Spleen (tissue), 11 donors: ENCODE results near the gene RINL. TPM values are rescaled to one million over a fixed set of nuclear protein-coding genes. Genes with fewer than 3 reads are reported as not detected.
A peak's percentile ranks its signal among the peaks of the same experiment; 100 is the strongest.

Source experiments
- DNase-seq: peaks from one replicate; pipeline ENCODE4 v3.0.0-alpha.2; 2020
- H3K27ac ChIP-seq, 8 donors: fragments of 200-600 bp; sonication (generic) in 7 of 8; 1 replicate in 4 of 8; 2 replicates in 4 of 8; pipeline versions ENCODE4 v1.5.0 to v1.8.0; 2016 to 2021; ENCODE audit warnings: inconsistent platforms in 4 of 8, mild to moderate bottlenecking in 4 of 8, moderate library complexity in 1 of 8
- H3K27me3 ChIP-seq, 7 donors: fragments of 200-600 bp; sonication (generic) in 6 of 7; replicated peaks in 1 of 7; 1 replicate in 4 of 7; 2 replicates in 3 of 7; pipeline versions ENCODE4 v1.5.0 to v1.8.0; 2016 to 2021; ENCODE audit warnings: inconsistent platforms in 3 of 7, mild to moderate bottlenecking in 1 of 7
- H3K36me3 ChIP-seq, 6 donors: fragments of 200-600 bp; sonication (generic) in 5 of 6; 1 replicate in 4 of 6; 2 replicates in 2 of 6; pipeline versions ENCODE4 v1.5.0 to v1.8.0; 2016 to 2021; ENCODE audit warnings: inconsistent platforms in 2 of 6
- H3K4me1 ChIP-seq, 6 donors: fragments of 200-600 bp; sonication (generic) in 5 of 6; 1 replicate in 3 of 6; 2 replicates in 3 of 6; pipeline versions ENCODE4 v1.5.0 to v1.8.0; 2016 to 2021; ENCODE audit warnings: inconsistent platforms in 3 of 6
- H3K4me3 ChIP-seq, 8 donors: fragments of 200-600 bp; sonication (generic) in 7 of 8; 1 replicate in 4 of 8; 2 replicates in 4 of 8; pipeline versions ENCODE4 v1.5.0 to v1.8.0; 2016 to 2021; ENCODE audit warnings: inconsistent platforms in 4 of 8, mild to moderate bottlenecking in 4 of 8, moderate library complexity in 2 of 8
- H3K9me3 ChIP-seq, 8 donors: fragments of 200-600 bp; sonication (generic) in 7 of 8; 1 replicate in 4 of 8; 2 replicates in 4 of 8; pipeline versions ENCODE4 v1.5.0 to v1.8.0; 2016 to 2021; ENCODE audit warnings: inconsistent platforms in 4 of 8
- POLR2A ChIP-seq, 3 donors: fragments of 450-650 bp; IDR thresholded peaks; one replicate each; pipeline ENCODE4 v1.5.1; 2017; ENCODE audit warnings: antibody characterized with exemption in 3 of 3, mild to moderate bottlenecking in 1 of 3
- POLR2AphosphoS5 ChIP-seq, 3 donors: sonication (generic); formaldehyde crosslinking; IDR thresholded peaks; one replicate each; pipeline ENCODE4 v1.5.1; 2017; ENCODE audit warnings: antibody characterized with exemption in 3 of 3
- WGBS, 5 donors: extraction: QIAGEN DNeasy Blood & Tissue Kit in 3 of 5; methylation state at CpG; one replicate each; pipeline versions ENCODE4 v1.1.5 to v1.1.7; 2013 to 2018; 5-methylcytosine and 5-hydroxymethylcytosine counted together
- intact Hi-C: fragments of 100-400 bp; cut with DNase I; formaldehyde crosslinking; loops from one replicate; pipeline ENCODE4 v1.15.0; 2023; ENCODE audit warnings: low total_unique reads
- polyA plus RNA-seq, 3 donors: library from polyadenylated mRNA; stranded (reverse); fragments of 200-250 nt; gene quantifications; one replicate each; pipeline ENCODE4 v1.2.1, GENCODE V29; 2013
- total RNA-seq, 7 donors: library from RNA; depleted of rRNA in 3 of 7; stranded (reverse); fragments of >200 nt in 3 of 7; fragmentation: NEBNext Ultra II Directional in 4 of 7; extraction: Animal tissue kit (Norgen Biotek cat#: 25700) in 4 of 7; gene quantifications; one replicate each; pipeline versions ENCODE4 v1.1.0 to v1.2.1, GENCODE V29; 2016 to 2021
- TF ChIP-seq, protein P1 (sequence below), 11 experiments: fragments of 200-600 bp in 7 of 11; fragments of 450-650 bp in 4 of 11; sonication (generic) in 4 of 11; IDR thresholded peaks in 8 of 11; conservative IDR thresholded peaks in 3 of 11; 1 replicate in 7 of 11; 2 replicates in 4 of 11; pipeline versions ENCODE4 v1.4.0 to v1.8.0; 2016 to 2021; ENCODE audit warnings: antibody characterized with exemption in 11 of 11, inconsistent platforms in 4 of 11, mild to moderate bottlenecking in 1 of 11
- donor health status: healthy with polysubstance abuse.
- donor health status: DM: no; HTN: no; CAD: no; lungs with moderate emphysema.
- donor health status: DM: no; HTN: no; CAD: no.
- donor health status: Bipolar disorder and iron deficiency.
- donor health status: healthy.
- donor health status: DM: no; HTN: no; CAD: no.
- donor health status: DM: yes; HTN: yes; CAD: no.

RINL gene
- total and polyA plus RNA-seq, 10 donors, result 14.5 to 42.5 (median 27.0) TPM

DNA sequence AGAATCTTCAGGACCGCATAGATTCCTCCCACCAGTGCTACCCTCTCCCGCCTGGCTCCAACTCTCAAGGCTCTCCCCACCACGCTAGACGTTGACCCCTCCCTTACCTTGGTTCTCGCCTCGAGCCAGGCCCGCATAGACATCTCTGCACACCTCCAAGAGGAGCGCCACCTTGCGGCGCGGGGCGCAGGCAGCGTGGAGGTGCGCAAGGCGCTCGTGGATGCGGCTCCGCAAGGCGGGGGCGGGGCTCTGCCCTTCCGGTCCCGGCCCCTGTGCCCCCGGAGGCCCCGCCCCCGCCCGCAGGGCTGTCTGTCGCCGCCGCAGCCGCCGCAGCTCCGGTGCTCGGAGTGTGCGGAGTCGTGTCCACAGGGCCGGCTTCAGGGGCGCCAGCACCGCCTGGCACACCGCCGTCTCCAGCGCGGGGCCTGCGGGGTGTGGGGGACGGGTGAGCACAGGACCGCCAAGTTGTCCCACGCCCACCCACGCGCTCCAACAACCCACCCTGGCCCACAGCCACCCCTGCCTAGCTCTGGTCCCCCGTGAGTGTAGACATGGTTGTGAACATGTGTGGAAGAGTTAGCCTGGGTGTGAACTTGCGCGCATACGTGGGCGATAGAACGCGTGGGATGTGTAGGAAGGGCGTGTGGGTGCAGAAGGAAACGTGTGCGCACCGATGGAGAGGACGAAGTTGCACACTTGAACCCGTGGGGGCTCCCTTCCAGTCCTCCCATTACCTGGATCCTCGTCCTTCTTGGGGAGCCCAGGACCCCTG, 8.1 kb downstream of the RINL start:
- H3K27ac ChIP-seq, result peak overlapping the region; percentile 71 to 93 (median 84)

DNA sequence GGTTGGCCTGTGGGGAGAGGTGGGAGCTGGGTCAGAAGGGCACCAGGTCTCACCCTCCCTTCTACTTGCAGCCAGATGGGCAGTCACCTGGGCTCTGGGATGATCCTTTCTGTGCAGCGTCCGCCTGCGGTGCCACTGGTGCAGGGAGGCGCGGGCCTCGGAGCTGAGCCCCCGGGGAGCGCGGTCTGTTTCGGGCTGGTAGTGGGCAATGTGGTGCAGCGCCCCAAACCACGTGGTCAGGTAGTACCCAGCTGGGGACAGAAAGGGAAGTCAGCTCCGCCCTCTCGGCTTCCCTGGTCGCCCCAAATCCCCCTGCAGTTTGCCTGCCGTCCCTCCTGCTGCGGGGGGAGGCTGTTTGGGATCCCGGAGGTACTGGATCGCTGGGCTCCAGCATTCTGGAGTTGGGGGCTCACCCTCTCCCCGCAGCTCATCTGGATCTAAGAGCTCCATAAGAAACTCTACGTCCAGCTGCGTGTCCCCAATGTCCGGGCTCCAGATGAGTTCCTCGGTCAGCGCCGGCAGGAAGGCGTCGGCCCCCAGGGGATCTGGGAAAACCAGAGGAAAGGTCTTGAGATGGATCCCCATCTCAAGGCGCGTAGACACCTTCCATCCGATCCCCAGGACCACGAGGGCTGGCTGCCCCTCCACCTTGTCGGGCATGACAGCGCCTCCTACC, 8.8 kb downstream of the RINL start:
- H3K27ac ChIP-seq, result peak overlapping the region; percentile 71 to 93 (median 84)
- WGBS, 5 donors, result 1 to 14% (median 6%) methylated on average over 20 to 34 of the region's 34 CpGs

More for the DNA sequence above, 8.1 kb downstream of the RINL start:
- H3K4me1 ChIP-seq, result peaks cover 23 to 59% (median 52%) of the 10 kb centered on the region in 6 donors
- H3K36me3 ChIP-seq, result peaks cover 0 to 43% (median 0%) of the 10 kb centered on the region in 6 donors
- peak overlapping the region; percentile 31 to 70 (median 54) for H3K4me3 ChIP-seq
- 12 to 30% (median 15%) methylated on average over 25 to 62 of the region's 62 CpGs for WGBS, 5 donors
- no peaks in the 10 kb centered on the region for H3K27me3 ChIP-seq
- H3K9me3 ChIP-seq, result no peaks in the 10 kb centered on the region
- TF ChIP-seq POLR2AphosphoS5 (IDR thresholded peaks at IDR 0.05) (peak; percentile 89 to 94 (median 92)), POLR2A (IDR thresholded peaks at IDR 0.05) (peak in 1 of 3 donors; percentile 17)
- TF ChIP-seq, protein P1, sequence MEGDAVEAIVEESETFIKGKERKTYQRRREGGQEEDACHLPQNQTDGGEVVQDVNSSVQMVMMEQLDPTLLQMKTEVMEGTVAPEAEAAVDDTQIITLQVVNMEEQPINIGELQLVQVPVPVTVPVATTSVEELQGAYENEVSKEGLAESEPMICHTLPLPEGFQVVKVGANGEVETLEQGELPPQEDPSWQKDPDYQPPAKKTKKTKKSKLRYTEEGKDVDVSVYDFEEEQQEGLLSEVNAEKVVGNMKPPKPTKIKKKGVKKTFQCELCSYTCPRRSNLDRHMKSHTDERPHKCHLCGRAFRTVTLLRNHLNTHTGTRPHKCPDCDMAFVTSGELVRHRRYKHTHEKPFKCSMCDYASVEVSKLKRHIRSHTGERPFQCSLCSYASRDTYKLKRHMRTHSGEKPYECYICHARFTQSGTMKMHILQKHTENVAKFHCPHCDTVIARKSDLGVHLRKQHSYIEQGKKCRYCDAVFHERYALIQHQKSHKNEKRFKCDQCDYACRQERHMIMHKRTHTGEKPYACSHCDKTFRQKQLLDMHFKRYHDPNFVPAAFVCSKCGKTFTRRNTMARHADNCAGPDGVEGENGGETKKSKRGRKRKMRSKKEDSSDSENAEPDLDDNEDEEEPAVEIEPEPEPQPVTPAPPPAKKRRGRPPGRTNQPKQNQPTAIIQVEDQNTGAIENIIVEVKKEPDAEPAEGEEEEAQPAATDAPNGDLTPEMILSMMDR (IDR thresholded peaks at IDR 0.05 in 8 of 11, conservative IDR thresholded peaks at IDR 0.05 in 3 of 11), result peak; percentile 89 to 98 (median 95)
- DNase-seq, result peak; percentile 99
- intact Hi-C loops, result no loop called here

DNA sequence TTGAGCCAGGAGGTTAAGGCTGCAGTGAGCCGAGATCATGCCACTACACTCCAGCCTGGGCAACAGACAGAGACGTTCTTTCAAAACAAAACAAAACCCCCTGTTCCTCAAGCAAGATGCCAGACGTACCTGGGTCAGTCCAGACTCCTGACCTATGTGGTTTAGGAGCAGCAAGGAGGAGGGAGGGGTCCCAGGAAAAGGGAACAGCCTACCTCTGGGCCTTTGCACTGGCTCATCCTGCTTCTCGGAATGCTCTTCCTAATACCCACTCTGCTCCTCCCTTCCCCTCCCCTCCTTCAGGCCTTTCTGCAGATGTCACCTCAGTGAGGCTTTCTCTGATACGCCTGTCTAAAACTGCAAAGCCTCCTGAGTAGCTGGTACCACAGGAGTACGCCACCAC, 9.5 kb downstream of the RINL start:
- 67 to 79% (median 75%) methylated on average over 6 of the region's 6 CpGs for WGBS, 5 donors
- Histone ChIP-seq H3K4me1 (peaks cover 32 to 74% (median 66%) of the 10 kb centered on the region in 6 donors), H3K4me3 (peak overlapping the region in 6 of 8 donors; percentile 49 to 70 (median 55)), H3K36me3 (peaks cover 0 to 38% (median 0%) of the 10 kb centered on the region in 6 donors), H3K9me3 (no peaks in the 10 kb centered on the region), H3K27ac (peak overlapping the region; percentile 8 to 93 (median 84)), H3K27me3 (no peaks in the 10 kb centered on the region)
- TF ChIP-seq POLR2A (IDR thresholded peaks at IDR 0.05), result no peak
- TF ChIP-seq POLR2AphosphoS5 (IDR thresholded peaks at IDR 0.05), result no peak
- TF ChIP-seq, protein P1 (IDR thresholded peaks at IDR 0.05 in 8 of 11, conservative IDR thresholded peaks at IDR 0.05 in 3 of 11), result no peak
- no peak for DNase-seq
- intact Hi-C loops, result no loop called here

More for the DNA sequence above, 8.8 kb downstream of the RINL start:
- Histone ChIP-seq H3K27me3 (no peaks in the 10 kb centered on the region), H3K4me3 (peak overlapping the region; percentile 31 to 70 (median 54)), H3K36me3 (peaks cover 0 to 43% (median 0%) of the 10 kb centered on the region in 6 donors), H3K9me3 (no peaks in the 10 kb centered on the region), H3K4me1 (peaks cover 28 to 66% (median 59%) of the 10 kb centered on the region in 6 donors)
- peak; percentile 92 for DNase-seq
- peak; percentile 49 to 64 (median 58) for TF ChIP-seq POLR2AphosphoS5 (IDR thresholded peaks at IDR 0.05)
- no peak for TF ChIP-seq POLR2A (IDR thresholded peaks at IDR 0.05)
- intact Hi-C loops, result no loop called here

DNA sequence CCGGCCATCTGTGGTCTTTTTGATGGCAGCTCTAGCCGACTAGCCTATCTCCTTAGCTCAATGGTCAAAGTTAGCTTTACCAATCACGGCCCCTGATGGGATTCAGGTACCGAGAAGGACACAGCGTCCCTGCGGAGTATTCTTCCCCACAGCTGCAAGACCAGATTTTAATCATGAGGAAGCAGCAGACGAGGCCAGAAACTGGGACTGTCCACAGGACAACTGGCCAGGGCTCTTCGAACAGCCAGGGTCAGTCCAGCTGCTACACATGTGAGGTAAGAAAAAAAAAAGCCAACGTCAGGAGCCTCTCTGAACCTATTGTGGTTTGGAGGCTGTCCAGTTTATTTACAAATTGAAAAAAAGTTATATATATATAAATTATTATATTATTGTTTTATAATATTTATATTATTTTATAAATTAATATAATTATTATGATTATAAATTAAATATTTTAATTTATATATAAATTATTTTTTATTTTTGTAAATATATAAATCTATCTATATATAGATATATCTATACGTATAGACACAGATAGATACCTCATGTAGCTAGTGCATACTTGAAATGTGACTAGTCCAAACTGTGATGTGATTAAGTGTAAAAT, 10.8 kb downstream of the RINL start:
- 85 to 90% (median 88%) methylated on average over 10 of the region's 10 CpGs for WGBS, 5 donors
- no peaks in the 10 kb centered on the region for H3K27me3 ChIP-seq
- TF ChIP-seq POLR2A (IDR thresholded peaks at IDR 0.05), result no peak
- no peak for TF ChIP-seq POLR2AphosphoS5 (IDR thresholded peaks at IDR 0.05)
- TF ChIP-seq, protein P1 (IDR thresholded peaks at IDR 0.05 in 8 of 11, conservative IDR thresholded peaks at IDR 0.05 in 3 of 11), result no peak
- peaks cover 0 to 25% (median 0%) of the 10 kb centered on the region in 6 donors for H3K36me3 ChIP-seq
- DNase-seq, result no peak
- peaks cover 40 to 87% (median 79%) of the 10 kb centered on the region in 6 donors for H3K4me1 ChIP-seq
- intact Hi-C loops, result no loop called here
- H3K4me3 ChIP-seq, result no peak overlapping the region
- peak overlapping the region in 1 of 8 donors; percentile 94 for H3K27ac ChIP-seq
- H3K9me3 ChIP-seq, result no peaks in the 10 kb centered on the region
